ENCODE results near the gene ACVR1. TPM values are rescaled to one million over a fixed set of nuclear protein-coding genes. Genes with fewer than 3 reads are reported as not detected.
A peak's percentile ranks its signal among the peaks of the same experiment; 100 is the strongest.

The ACVR1 gene
- total RNA-seq, 4 donors from 2014 or later = 4.7 to 18.7 (median 10.3) TPM

- no peak overlapping the region for H3K27ac ChIP-seq
- H3K36me3 ChIP-seq = no peaks in the 10 kb centered on the region
- no peak for DNase-seq
- no peak for TF ChIP-seq CTCF (IDR thresholded peaks at IDR 0.05)
- no peak for TF ChIP-seq POLR2A (IDR thresholded peaks at IDR 0.05)
- no peaks in the 10 kb centered on the region for H3K9me3 ChIP-seq
- H3K4me1 ChIP-seq = peaks cover 37 to 78% (median 56%) of the 10 kb centered on the region in 3 donors
- no peaks in the 10 kb centered on the region for H3K27me3 ChIP-seq
- WGBS, 2 donors = 88 to 97% methylated on average over 5 of the region's 5 CpGs
- intact Hi-C loops (cut with DNase I) = loop anchor here (10.0 kb wide), 1 partner anchor 87 kb away; the partner anchor contains the start of gene ACVR1
- no peak overlapping the region for H3K4me3 ChIP-seq
Measured at GRCh38 chr2:157788201-157788600, 87.9 kb downstream of the ACVR1 start.

- no peak for TF ChIP-seq POLR2A (IDR thresholded peaks at IDR 0.05)
- no peak for TF ChIP-seq CTCF (IDR thresholded peaks at IDR 0.05)
- H3K27ac ChIP-seq = peak overlapping the region in 3 of 4 donors; percentile 30 to 85 (median 41)
- H3K9me3 ChIP-seq = no peaks in the 10 kb centered on the region
- no peak overlapping the region for H3K4me3 ChIP-seq
- 69 to 73% methylated on average over 7 of the region's 7 CpGs for WGBS, 2 donors
- H3K36me3 ChIP-seq = no peaks in the 10 kb centered on the region
- H3K4me1 ChIP-seq = peaks cover 37 to 86% (median 59%) of the 10 kb centered on the region in 3 donors
- DNase-seq = no peak
- H3K27me3 ChIP-seq = no peaks in the 10 kb centered on the region
- intact Hi-C loops (cut with DNase I) = loop anchor here (10.0 kb wide), 1 partner anchor 87 kb away; the partner anchor contains the start of gene ACVR1
Measured at GRCh38 chr2:157787364-157787938, 88.7 kb downstream of the ACVR1 start.

GRCh38 chr2:157786663-157787363 lies 89.3 kb downstream of the ACVR1 start:
- Histone ChIP-seq H3K27ac (peak overlapping the region; percentile 50 to 85 (median 63)), H3K4me1 (peaks cover 37 to 92% (median 65%) of the 10 kb centered on the region in 3 donors), H3K9me3 (no peaks in the 10 kb centered on the region), H3K36me3 (no peaks in the 10 kb centered on the region), H3K27me3 (no peaks in the 10 kb centered on the region), H3K4me3 (no peak overlapping the region)
- DNase-seq = no peak
- 33 to 35% methylated on average over 5 of the region's 5 CpGs for WGBS, 2 donors
- intact Hi-C loops (cut with DNase I) = loop anchor here (10.0 kb wide), 1 partner anchor 88 kb away; the partner anchor contains the start of gene ACVR1
- no peak for TF ChIP-seq CTCF (IDR thresholded peaks at IDR 0.05)
- no peak for TF ChIP-seq POLR2A (IDR thresholded peaks at IDR 0.05)

GRCh38 chr2:157785866-157786662 lies 90.1 kb downstream of the ACVR1 start:
- intact Hi-C loops (cut with DNase I) = loop anchor here (10.0 kb wide), 1 partner anchor 89 kb away; the partner anchor contains the start of gene ACVR1
- no peaks in the 10 kb centered on the region for H3K36me3 ChIP-seq
- H3K27ac ChIP-seq = peak overlapping the region; percentile 35 to 85 (median 63)
- WGBS, 2 donors = 46 to 60% methylated on average over 6 of the region's 6 CpGs
- no peaks in the 10 kb centered on the region for H3K9me3 ChIP-seq
- no peaks in the 10 kb centered on the region for H3K27me3 ChIP-seq
- H3K4me3 ChIP-seq = no peak overlapping the region
- peaks cover 37 to 97% (median 67%) of the 10 kb centered on the region in 3 donors for H3K4me1 ChIP-seq
- TF ChIP-seq POLR2A (IDR thresholded peaks at IDR 0.05) (no peak), CTCF (IDR thresholded peaks at IDR 0.05) (no peak)
- no peak for DNase-seq

Data from esophagus squamous epithelium (tissue), 5 donors.